ENCODE measurements around the gene FUT9.
"Not testable (repeated sequence)": the region's sequence is repeated elsewhere in the genome, so short reads cannot be mapped to it uniquely, and the experiment has no call there.

FUT9 gene

DNA sequence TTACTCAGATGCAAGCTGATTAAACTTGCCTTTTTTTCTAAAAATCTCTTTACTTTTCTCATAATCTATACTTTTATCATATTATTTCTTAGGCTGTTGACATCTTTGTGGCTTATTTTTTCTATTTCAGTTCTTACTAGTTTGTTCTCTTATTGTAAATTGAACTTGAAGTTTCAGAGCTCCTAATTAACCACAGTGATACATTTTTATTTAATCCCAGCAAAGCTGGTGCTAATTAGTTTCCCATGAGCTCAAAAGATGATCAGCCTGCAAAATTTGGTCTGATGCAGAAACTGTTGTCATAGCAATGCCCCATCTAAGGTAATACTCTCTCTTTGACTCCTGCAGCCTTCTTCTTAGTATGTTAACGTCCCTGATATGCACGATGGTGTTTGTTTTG lies 170.3 kb downstream of the FUT9 start:
- no peak for DNase-seq (ENCODE audit: low read depth, low spot score)

DNA sequence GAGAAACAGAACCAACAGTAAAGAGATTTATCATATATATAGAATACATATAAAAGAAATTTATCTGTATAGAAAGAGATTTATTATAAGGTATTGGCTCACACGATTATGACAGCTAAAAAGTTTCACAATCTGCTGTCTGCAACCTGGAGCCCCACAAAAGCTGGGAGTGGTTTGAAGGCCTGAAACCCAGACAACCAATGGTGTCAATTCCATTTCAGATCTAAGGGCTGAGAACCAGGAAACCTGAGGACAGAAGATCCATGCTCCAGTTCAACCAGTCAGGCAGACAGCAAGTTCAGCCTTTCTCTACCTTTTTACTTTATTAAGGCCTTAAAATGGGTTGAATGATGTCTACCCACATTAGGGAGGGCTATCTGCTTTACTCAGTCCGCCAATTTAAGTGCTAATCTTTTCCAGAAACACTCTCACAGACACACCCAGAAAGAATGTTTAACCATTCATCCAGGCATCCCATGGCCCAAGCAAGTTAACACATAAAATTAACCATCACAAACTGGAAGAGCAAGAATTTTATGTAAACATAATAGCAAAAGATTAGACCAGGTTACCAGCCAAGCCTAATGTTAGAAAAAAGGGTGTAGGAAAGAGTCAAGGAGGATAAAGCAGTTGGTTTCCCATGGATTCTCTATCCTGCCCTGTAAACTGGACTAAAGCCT lies 170.9 kb downstream of the FUT9 start:
- DNase-seq (ENCODE audit: low read depth, low spot score), result no peak

DNA sequence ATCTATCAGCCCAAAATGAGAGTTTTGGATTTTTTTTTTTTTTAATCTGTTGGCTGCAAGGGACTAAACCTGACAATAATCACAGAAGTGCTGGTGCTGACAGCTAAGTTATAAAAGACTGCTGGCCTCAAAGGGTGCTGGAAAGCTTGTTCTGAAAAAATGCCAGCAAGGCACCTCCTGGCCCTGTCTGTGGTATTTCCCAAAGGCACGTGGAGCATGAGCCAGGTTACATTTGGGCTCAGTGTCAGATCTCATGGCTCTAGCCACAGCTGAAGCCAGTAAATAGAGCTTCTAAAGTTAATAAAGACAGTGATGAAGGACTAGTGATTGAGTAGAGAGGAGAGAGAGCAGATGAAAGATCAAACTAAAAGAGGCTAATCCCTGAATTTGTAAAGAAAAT lies 178.9 kb downstream of the FUT9 start:
- no peak for DNase-seq (ENCODE audit: low read depth, low spot score)

DNA sequence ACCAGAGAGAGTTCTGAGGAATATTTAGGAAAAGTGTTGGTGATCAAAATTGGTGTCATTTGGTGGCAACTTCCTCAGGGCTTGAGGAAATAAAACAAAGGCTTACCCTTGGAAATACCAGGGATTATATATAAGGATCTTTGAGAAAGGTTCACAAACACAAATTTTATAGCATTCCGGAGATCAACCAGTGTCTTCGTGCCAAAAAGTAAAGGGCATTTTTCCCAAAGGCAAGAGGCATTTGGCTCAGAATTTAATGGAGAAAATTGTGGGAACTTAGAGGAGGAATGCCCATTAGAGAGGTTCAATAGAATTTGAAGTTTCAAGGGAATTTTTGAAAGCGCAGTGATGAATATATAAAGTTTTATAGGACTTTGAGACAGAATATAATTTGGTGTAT lies 179.5 kb downstream of the FUT9 start:
- DNase-seq (ENCODE audit: low read depth, low spot score), result no peak

DNA sequence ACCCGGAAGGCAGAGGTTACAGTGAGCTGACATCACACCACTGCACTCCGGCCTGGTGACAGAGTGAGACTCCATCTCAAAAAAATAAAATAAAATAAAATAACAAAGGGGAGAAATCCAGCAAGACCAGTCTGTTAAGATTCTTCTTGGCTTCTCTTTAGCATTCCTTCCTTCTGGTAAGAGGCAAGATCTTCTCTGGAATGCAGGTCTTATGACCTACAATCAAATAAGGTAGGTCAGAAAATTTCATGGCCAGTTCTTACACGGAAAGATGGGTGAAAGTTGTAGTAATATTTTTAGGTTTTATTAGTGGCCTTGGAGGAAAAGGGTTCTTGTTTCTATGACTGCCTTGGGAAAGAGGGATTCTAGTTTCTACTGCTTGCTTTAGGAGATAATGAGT lies 180.9 kb downstream of the FUT9 start:
- DNase-seq (ENCODE audit: low read depth, low spot score), result no peak

DNA sequence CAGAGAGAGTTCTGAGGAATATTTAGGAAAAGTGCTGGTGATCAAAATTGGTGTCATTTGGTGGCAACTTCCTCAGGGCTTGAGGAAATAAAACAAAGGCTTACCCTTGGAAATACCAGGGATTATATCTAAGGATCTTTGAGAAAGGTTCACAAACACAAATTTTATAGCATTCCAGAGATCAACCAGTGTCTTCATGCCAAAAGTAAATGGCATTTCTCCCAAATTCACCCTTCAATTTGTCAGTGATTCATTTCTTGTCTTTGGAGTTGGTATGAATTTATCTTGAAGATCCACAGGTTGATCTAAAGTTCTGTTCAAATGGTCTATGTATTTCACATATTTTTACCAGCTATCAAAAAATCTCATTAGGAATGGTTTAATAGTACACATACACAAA lies 181.5 kb downstream of the FUT9 start:
- no peak for DNase-seq (ENCODE audit: low read depth, low spot score)

DNA sequence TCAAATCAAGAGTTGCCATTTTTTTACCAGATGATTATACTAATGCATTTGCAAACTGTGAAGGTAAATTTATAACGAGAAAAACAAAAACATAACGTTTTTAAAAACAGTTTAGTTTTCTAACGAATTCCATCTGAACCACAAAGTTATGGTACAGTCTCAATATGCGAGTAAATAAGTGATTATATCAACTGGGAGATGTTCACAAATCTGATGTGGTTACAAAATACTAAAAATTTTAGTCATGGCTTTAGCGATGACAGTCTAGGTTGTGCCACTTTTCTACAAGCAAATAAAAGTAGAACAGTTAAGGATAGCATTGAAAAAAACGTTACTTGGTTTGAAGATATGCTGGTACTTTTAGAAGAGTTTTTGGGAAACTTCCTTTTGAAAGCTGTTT lies 186.8 kb downstream of the FUT9 start:
- no peak for DNase-seq (ENCODE audit: low read depth, low spot score)

DNA sequence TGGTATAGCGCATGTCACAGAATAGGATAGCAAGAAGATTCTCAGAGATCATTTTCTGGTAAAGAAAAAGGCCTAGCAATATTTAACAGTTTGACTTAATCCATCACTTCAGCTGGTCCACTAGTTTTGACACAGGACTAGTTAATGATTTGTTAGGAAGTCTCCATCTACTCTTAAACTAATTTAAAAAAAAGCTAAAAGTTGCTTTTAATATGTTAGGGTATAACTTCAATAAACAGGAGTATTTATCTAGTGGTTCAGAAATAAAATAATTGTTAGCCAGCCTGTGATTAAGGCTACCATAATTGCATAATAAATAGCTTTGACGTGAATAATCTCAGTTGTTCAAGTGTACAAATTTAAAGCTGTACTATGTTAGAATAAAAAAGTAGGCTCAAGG lies 195.6 kb downstream of the FUT9 start:
- no peak for DNase-seq (ENCODE audit: low read depth, low spot score)

DNA sequence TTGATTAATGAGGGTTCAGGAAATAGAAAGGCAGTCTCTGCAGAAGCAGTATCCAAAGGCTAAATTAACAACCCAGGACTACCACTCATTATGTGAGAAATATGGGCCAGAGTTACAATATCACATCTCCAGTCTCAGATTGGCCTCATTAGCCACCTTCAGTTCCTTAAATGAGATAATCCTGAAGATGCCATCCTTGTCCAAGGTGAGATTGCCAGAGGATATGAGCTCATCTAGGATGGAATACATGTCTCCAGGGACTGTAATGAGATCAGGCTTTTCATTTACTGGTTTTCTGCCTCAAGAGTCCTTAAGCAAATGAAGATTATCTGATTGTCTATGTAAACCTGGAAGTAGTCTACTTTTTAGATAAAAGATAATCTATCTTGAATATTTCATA lies 196.3 kb downstream of the FUT9 start:
- DNase-seq (ENCODE audit: low read depth, low spot score), result no peak

DNA sequence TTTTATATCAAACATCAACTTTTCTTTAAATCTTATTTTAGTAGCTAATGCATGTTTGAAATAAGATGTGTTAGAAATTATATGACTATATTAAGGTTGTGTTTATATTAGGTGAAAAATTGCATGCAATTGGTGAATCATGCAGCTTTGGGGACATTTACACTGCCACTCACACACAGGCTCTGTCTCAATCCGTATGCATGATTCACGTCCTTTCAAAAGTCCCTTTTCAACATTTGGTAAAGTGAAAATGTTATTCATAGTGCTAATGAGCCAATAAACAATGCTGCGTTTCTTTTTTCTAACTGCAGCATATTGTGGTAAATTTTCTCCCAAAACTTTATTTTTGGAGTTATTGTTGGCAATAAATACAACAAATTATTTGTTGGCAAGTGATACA lies 198.0 kb downstream of the FUT9 start:
- DNase-seq (ENCODE audit: low read depth, low spot score), result no peak

DNA sequence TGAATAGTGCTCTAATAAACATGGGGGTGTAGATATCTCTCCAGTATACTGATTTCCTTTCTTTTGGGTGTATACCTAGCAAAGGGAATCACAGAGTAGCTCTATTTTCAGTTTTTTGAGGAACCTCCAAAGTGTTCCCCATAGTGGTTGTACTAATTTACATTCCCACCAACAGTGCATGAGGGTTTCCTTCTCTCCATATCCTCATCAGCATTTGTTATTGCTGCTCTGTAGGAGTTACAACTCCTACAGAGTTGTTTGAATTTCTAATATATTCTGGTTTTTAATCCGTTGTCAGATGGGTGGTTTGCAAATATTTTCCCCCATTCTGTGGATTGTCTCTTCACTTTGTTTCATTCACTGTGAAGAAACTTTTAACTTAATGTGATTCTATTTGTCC lies 207.9 kb downstream of the FUT9 start:
- no peak for DNase-seq (ENCODE audit: low read depth, low spot score)

DNA sequence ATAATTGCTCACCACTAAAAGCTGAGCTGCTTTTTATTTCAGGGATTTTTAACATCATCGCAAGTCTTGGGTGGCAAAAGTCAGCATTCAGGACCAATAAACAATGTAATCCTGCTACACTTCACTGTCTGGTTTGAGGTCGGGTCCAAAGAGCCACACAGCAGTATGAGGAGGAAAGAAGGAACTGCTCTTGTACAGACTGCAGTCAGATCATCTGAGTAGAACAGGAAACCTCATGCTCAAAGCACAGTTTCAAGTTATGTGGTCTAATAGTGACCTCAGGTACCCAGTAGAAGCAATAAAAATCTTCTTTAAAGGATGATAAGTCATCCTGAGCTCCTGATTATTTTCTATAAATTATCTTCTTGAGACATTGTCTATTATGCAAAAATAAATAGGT lies 211.4 kb downstream of the FUT9 start:
- DNase-seq (ENCODE audit: low read depth, low spot score), result no peak

DNA sequence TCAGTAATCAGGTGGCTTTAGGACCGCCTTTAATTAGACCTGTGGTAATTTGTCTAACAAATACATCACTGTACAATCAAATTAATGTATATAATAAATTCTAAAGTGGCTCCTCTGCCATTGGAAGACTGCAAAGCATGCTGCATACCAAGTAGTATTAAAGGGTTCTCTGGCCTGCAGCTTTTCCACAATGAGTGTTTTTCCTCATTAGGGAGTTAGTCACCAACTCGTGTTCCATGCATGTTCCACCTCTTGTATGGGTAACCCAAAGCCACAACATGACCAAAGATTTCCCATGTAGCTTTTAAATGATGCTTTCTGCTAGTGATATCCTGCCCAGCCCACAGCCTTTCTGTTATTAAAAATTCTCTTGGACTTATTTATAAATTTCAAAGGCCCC lies 218.7 kb downstream of the FUT9 start:
- no peak for DNase-seq (ENCODE audit: low read depth, low spot score)

DNA sequence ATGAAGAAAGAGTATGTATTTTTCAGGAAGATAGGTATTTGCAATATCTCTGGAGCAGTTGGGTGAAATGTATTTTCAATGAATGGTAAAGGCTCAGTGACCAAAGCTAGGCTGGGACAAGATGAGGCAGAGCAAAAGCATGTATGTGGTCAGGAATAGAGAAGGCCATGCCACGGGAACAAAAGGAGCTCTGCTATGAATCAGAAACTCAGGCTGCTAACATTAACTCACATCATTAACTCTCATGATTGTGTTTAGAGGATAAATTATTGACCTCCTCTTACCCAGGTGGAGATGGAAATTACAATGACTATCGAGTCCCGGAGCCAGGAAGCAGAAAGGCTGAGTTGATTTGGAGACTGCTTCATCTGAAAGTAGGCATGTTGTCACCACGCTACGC lies 220.2 kb downstream of the FUT9 start:
- no peak for DNase-seq (ENCODE audit: low read depth, low spot score)

DNA sequence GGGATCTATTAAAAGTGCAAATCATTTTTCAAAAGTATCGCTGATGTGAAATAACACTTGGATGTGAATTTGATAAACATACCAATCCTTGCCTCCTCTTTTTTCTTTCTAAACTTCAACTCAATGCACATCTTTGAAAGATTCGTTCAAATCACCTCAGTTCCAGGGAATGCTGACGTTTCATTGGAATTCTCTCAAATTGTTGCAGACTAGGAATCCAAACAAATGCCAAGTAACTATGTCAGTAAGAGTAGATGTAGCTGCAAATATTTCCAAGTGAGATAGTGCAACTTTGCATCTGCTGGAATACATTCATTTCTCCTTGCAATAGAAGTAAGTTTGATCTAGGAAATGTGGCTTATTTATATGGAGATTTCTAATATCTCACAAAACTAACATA lies 220.7 kb downstream of the FUT9 start:
- DNase-seq (ENCODE audit: low read depth, low spot score), result no peak

DNA sequence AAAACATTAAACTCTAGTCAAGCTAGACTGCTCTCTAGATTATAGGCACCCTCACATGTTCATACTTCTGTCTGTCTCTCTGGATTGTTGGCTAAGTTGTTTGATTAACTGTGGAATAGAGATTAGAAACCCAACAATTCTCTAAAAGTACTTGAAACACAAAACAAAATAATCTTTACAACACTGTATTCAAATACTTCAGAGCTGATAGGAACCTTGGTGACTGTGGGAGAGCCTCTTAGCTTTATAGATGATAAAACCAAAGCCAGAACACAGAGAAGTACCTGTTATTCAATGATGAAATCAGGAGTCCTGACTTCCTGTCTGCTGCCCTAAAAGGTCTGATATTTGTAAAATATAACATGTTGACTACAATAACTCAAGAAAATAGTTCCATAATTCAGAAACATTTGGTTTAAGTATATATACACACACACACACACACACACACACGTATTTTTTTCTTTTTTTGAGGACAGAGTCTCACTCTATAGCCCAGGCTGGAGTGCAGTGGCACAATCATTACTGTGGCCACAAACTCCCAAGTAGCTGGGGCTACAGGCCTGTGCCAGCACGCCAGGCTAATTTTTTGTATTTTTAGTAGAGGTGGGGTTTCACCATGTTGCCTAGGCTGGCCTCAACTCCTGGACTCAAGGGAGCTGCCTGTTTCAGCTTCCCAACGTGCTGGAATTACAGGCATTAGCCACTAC lies 222.0 kb downstream of the FUT9 start:
- DNase-seq (ENCODE audit: low read depth, low spot score), result no peak

DNA sequence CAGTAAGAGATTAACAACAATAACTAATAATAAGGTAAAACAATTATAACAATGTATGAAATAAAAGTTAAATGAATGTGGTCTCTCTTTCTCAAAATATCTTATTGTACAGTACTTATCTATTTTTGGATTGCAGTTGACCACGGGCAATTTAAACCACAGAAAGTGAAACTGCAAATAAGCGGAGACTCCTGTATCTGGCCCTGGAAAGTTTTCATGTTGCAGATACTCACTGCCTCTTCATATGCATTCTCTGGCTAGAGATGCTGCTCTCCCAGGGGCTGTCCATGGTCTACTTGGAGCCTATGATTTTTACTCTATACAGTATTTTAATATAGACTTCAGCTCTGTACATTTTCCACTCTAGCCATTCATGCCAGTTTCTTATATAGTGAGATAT lies 230.8 kb downstream of the FUT9 start:
- no peak for DNase-seq (ENCODE audit: low read depth, low spot score)

DNA sequence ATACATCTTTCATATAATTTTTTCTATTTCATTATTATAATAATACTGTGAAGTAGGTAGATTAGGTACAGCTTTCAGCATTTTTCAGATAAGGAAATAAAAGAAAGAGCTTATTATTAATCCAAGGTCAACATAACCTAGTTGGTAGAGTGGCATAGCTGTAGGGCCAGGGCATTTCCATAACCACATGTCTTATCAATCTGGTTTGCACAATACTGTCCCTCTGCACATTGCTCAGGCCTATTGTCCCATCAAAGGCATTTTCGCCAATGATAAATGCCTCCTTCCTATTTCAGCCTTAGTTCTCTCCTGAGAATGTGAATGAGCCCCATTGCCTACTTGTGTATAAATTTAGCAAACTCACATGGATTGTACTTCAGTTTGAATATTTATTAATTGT lies 234.0 kb downstream of the FUT9 start:
- DNase-seq (ENCODE audit: low read depth, low spot score), result no peak

DNA sequence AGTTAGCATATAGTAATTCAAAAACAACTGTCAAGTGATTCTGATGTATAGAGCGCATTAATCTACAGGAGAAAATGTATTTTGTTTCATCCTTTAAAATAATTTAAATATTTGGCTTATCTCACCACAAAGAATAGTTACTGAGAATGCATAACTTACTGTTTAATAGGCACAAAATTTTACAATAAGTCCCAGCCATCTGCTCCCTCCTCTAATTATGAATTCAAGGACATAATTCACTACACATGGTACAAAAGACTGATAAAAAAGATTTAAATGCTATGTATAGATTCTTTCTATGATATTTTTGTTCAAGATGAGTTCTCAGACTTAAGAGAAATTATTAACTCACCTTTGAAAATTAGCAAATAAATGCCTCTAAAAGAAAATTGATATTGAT lies 242.0 kb downstream of the FUT9 start:
- no peak for DNase-seq (ENCODE audit: low read depth, low spot score)

DNA sequence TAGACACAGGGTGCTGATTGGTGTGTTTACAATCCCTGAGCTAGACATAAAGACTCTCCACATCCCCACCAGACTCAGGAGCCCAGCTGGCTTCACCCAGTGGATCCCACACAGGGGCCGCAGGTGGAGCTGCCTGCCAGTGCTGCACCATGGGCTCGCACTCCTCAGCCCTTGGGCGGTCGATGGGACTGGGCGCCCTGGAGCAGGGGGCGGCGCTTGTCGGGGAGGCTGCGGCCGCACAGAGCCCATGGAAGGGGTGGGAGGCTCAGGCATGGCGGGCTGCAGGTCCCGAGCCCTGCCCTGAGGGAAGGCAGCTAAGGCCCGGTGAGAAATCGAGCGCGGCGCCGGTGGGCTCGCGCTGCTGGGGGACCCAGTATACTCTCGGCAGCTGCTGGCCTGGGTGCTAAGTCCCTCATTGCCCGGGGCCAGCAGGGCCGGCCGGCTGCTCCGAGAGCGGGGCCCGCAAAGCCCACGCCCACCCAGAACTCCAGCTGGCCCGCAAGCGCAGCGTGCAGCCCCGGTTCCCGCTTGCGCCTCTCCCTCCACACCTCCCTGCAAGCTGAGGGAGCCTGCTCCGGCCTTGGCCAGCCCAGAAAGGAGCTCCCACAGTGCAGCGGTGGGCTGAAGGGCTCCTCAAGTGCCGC lies 245.1 kb downstream of the FUT9 start:
- not testable (repeated sequence) for DNase-seq (ENCODE audit: low read depth, low spot score)

Measured in smooth muscle cell of the brain vasculature (primary cell).